Measurements from ENCODE around the gene TASOR2.

DNA sequence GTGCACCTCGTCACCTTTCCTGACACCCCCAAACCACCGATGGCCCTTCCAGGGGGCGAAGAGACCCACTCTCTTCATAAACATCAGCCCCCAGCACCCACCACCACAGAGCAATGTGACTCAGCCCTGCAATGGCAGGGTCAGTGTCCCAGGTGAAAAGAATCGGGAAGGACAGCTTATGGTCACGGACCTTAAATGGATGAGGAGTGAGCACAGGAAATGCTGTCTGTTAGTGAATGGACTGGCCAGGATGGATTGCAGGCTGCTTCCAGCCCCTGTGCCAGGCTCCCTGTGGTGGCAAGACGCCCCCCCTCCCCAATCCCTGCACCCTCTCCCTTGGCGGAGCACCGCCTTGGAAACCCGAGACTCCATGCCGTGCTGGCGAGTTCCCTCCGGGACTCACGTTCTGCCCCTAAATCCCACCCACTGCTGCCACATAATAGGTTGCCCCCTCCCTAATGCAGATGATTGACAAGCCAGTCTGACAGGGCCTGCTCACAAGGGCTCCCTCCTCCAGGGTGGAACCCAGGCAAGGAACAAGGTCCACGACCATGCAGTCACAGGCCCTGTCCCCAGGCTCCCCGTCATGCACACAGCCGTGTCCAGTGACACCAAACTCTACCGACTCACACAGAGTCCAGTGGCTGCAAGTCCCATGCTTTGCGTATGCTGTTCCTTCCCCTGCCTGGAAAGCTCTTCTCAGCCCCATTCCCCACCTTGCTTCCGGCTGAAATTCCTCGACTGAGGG lies 25.6 kb upstream of the TASOR2 start:
- TF ChIP-seq, protein P1, sequence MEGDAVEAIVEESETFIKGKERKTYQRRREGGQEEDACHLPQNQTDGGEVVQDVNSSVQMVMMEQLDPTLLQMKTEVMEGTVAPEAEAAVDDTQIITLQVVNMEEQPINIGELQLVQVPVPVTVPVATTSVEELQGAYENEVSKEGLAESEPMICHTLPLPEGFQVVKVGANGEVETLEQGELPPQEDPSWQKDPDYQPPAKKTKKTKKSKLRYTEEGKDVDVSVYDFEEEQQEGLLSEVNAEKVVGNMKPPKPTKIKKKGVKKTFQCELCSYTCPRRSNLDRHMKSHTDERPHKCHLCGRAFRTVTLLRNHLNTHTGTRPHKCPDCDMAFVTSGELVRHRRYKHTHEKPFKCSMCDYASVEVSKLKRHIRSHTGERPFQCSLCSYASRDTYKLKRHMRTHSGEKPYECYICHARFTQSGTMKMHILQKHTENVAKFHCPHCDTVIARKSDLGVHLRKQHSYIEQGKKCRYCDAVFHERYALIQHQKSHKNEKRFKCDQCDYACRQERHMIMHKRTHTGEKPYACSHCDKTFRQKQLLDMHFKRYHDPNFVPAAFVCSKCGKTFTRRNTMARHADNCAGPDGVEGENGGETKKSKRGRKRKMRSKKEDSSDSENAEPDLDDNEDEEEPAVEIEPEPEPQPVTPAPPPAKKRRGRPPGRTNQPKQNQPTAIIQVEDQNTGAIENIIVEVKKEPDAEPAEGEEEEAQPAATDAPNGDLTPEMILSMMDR (IDR thresholded peaks at IDR 0.05) = no peak
- TF ChIP-seq, protein P2, sequence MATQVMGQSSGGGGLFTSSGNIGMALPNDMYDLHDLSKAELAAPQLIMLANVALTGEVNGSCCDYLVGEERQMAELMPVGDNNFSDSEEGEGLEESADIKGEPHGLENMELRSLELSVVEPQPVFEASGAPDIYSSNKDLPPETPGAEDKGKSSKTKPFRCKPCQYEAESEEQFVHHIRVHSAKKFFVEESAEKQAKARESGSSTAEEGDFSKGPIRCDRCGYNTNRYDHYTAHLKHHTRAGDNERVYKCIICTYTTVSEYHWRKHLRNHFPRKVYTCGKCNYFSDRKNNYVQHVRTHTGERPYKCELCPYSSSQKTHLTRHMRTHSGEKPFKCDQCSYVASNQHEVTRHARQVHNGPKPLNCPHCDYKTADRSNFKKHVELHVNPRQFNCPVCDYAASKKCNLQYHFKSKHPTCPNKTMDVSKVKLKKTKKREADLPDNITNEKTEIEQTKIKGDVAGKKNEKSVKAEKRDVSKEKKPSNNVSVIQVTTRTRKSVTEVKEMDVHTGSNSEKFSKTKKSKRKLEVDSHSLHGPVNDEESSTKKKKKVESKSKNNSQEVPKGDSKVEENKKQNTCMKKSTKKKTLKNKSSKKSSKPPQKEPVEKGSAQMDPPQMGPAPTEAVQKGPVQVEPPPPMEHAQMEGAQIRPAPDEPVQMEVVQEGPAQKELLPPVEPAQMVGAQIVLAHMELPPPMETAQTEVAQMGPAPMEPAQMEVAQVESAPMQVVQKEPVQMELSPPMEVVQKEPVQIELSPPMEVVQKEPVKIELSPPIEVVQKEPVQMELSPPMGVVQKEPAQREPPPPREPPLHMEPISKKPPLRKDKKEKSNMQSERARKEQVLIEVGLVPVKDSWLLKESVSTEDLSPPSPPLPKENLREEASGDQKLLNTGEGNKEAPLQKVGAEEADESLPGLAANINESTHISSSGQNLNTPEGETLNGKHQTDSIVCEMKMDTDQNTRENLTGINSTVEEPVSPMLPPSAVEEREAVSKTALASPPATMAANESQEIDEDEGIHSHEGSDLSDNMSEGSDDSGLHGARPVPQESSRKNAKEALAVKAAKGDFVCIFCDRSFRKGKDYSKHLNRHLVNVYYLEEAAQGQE (IDR thresholded peaks at IDR 0.05; ENCODE audit: insufficient read depth in 1 of 2, low read depth in 2 of 2, low read length in 1 of 2) = no peak
- TF ChIP-seq POLR2AphosphoS5 (IDR thresholded peaks at IDR 0.05; ENCODE audit: low read depth, low read length) (no peak), SIN3A (IDR thresholded peaks at IDR 0.05; ENCODE audit: borderline replicate concordance, insufficient read depth, low read depth, low read length) (no peak), TCF7L2 (IDR thresholded peaks at IDR 0.05; ENCODE audit: low read depth, low read length) (no peak)

Data from Panc1 (cell line).